OCI-M1 (cell line): ENCODE data around the gene RAB15.

ENCODE experiments used
- DNase-seq: peaks from one replicate; lab custom pipeline; 2025; lab: John Stamatoyannopoulos, UW

Gene RAB15

GRCh38 chr14:64906022-64906421, 66.1 kb downstream of the RAB15 start:
- DNase-seq, result no peak

- peak; percentile 33 for DNase-seq
These were observed 72.2 kb downstream of the RAB15 start for GRCh38 chr14:64899958-64900357.
